Measurements from ENCODE around the gene PRR19. TPM values are rescaled to one million over a fixed set of nuclear protein-coding genes. Genes with fewer than 3 reads are reported as not detected.
"Not testable (repeated sequence)": the region's sequence is repeated elsewhere in the genome, so short reads cannot be mapped to it uniquely, and the experiment has no call there.

The PRR19 gene
- total RNA-seq, 2 donors from 2014 or later = 0.59 TPM; not detected in 1

DNA sequence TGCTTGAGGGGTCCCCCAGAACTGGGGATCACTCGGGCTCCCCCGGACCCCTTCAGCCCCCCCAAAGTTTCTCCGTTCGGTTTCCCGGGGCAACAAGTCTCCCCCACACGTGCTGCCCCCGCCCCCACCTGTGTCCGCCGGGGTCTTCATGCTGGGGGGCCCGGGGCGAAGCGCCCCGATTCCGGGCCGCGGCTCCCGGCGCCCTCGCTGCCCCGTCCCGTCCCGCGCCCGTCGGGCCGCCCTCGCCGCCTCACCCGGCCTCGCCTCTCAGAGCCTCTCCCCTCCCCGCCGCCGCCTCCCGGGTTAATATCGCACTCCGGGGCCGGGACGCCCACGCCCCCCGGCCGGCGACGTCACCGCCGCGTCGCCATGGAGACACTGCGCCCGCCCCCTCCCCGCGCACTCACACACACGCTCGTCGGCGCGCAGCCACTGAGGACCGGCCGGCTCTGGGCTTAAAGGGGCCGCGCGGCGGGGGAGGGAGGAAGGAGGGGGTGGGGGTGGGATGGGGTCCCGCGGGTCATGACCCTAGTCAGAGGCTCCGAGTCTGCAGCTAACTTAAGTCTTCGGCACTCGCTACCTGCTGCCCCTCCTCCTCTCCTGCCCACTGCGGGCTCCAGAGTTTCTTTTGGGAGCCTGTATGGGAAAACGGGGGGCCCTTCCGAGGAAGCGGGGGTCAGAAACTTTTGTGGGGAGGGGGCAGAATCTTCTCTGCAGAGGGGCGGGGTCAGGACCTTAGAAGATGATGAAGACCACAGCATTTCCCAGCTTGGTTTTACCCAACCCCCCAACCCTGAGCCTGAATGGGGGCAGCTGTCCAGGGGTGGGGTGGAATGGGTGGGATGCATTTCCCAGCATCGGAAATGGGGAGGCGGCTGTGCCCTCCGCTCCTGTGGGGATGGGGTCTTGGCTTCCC is 46.8 kb upstream of the PRR19 start, which contains the start of gene ERF:
ERF (minus strand) TSS at position 279 of the 916 bp plus-strand sequence; CDS start at position 150, 129 bp downstream.
- no peaks in the 10 kb centered on the region for H3K36me3 ChIP-seq
- TF ChIP-seq CTCF (IDR thresholded peaks at IDR 0.05) = no peak
- peak within 1 kb of the TSS; percentile 94 to 97 for H3K4me3 ChIP-seq
- peaks cover 0 to 41% of the 10 kb centered on the region in 2 donors for H3K4me1 ChIP-seq
- H3K27me3 ChIP-seq = no peaks in the 10 kb centered on the region
- peak within 1 kb of the TSS; percentile 99 for H3K27ac ChIP-seq
- H3K9me3 ChIP-seq = no peaks in the 10 kb centered on the region
- peak; percentile 96 for DNase-seq (ENCODE audit: low spot score)

DNA sequence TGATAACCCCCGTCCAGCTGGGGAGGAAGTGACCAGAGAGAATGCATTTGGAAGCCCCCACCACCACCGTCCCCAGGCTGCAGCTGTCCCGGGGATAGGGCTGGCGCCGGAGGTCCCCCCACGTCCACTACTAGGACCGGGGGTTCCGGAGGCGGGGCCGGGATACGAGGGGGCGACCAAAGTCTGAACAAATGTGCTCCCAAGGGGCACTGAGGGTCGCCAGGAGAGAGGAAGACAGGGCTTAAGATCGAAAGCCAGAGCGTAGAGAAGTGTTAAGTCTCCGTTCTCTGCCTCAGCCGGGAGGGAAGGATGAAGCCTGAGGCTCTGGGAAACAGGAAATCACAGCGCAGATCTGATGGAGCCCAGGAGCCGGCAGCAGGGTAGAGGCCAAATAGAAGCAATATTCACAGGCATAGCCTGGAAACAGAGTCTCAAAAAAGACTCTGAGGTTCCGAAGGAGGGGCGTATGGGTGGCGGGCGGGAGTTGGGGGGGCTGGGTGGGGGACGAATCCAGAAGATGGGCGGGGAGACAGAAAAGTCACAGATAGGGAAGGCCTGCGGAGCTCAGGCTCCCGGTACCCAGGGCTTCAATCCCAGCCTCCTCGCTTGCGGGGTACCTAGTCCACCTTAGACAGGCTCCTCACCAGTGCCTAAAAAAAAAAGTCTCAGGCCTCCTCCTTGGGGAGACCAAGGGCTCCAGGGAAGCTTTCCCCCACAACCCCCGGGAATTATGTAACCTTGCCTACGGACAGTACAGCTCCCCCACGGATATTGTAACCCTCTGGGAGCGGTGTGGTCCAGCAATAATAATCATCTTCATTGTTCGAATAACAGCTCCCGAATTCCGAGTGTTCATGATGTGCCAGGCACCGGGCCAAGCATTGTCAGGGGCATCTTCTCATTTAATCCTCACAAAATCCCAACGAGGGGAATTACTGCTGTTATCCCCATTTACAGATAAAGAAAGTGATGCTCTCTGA is 45.9 kb upstream of the PRR19 start:
- Histone ChIP-seq H3K9me3 (no peaks in the 10 kb centered on the region), H3K4me1 (peaks cover 0 to 32% of the 10 kb centered on the region in 2 donors), H3K27me3 (no peaks in the 10 kb centered on the region), H3K4me3 (peak overlapping the region; percentile 94 to 97), H3K36me3 (no peaks in the 10 kb centered on the region), H3K27ac (peak overlapping the region; percentile 99)
- no peak for DNase-seq (ENCODE audit: low spot score)
- TF ChIP-seq CTCF (IDR thresholded peaks at IDR 0.05) = no peak

GRCh38 chr19:42257842-42258241 is 44.1 kb upstream of the PRR19 start:
- not testable (repeated sequence) for DNase-seq (ENCODE audit: low spot score); H3K36me3 ChIP-seq; H3K9me3 ChIP-seq; H3K27ac ChIP-seq; H3K27me3 ChIP-seq; H3K4me3 ChIP-seq
- H3K4me1 ChIP-seq = peaks cover 0 to 14% of the 10 kb centered on the region in 2 donors

- no peaks in the 10 kb centered on the region for H3K27me3 ChIP-seq
- no peak overlapping the region for H3K4me3 ChIP-seq
- no peaks in the 10 kb centered on the region for H3K36me3 ChIP-seq
- no peaks in the 10 kb centered on the region for H3K9me3 ChIP-seq
- no peak for TF ChIP-seq CTCF (IDR thresholded peaks at IDR 0.05)
- H3K4me1 ChIP-seq = peaks cover 0 to 3% of the 10 kb centered on the region in 2 donors
- no peak for DNase-seq (ENCODE audit: low spot score)
- no peak overlapping the region for H3K27ac ChIP-seq
Observed at GRCh38 chr19:42261763-42262162, 40.2 kb upstream of the PRR19 start.

GRCh38 chr19:42266105-42266504 is 35.8 kb upstream of the PRR19 start:
- H3K9me3 ChIP-seq; H3K4me3 ChIP-seq; H3K27ac ChIP-seq; H3K36me3 ChIP-seq; DNase-seq (ENCODE audit: low spot score); H3K27me3 ChIP-seq: not testable (repeated sequence)
- H3K4me1 ChIP-seq = peaks cover 0 to 25% of the 10 kb centered on the region in 2 donors

GRCh38 chr19:42266928-42267603 is 34.9 kb upstream of the PRR19 start:
- not testable (repeated sequence) for H3K4me3 ChIP-seq; DNase-seq (ENCODE audit: low spot score); H3K36me3 ChIP-seq; H3K27me3 ChIP-seq; H3K9me3 ChIP-seq
- H3K27ac ChIP-seq = peak overlapping the region in 1 of 2 donors; percentile 98
- H3K4me1 ChIP-seq = peaks cover 0 to 35% of the 10 kb centered on the region in 2 donors
